H4 (cell line): ENCODE results near the gene CBLC. TPM values are rescaled to one million over a fixed set of nuclear protein-coding genes. Genes with fewer than 3 reads are reported as not detected.

Source experiments
- DNase-seq: peaks from one replicate; pipeline ENCODE4 v3.0.0-alpha.2; 2015; ENCODE audit warnings: low spot score
- total RNA-seq: library from RNA; depleted of rRNA; stranded (reverse); fragments of >200 nt; shearing (Covaris generic); gene quantifications from 2 replicates; pipeline ENCODE4 v1.2.3, GENCODE V29; 2014; rRNA removed

The CBLC gene
- total RNA-seq: not detected in 2 replicates

- no peak for DNase-seq
Observed at GRCh38 chr19:44777715-44778347, at the start of gene CBLC. Gene CBLC, plus strand, starts transcription at chr19:44777890. Its CDS starts 42 bp downstream, at chr19:44777932.

GRCh38 chr19:44728178-44728577 lies 49.5 kb upstream of the CBLC start:
- no peak for DNase-seq

DNA sequence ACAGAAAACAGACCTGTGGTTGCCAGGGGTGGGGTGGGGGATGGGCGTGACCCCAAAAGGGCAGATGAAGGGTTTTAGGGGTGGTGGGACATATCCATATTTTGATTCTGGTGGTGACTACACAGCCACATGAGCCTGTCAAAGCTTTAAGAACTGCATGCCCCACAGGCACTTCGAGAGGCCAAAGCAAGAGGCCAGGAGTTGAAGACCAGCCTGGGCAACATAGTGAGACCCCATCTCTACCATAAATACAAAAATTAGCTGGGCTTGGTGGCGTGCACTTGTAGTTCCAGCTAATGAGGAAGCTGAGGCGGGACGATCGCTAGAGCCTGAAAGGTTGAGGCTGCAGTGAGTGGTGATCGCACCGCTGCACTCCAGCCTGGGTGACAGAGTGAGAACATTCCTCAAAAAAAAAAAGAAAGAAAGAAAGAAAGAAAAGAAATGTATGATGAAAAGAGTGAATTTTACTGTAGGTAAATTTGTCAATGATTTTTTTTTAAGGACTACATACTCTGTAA lies 48.1 kb upstream of the CBLC start:
- DNase-seq: no peak

DNA sequence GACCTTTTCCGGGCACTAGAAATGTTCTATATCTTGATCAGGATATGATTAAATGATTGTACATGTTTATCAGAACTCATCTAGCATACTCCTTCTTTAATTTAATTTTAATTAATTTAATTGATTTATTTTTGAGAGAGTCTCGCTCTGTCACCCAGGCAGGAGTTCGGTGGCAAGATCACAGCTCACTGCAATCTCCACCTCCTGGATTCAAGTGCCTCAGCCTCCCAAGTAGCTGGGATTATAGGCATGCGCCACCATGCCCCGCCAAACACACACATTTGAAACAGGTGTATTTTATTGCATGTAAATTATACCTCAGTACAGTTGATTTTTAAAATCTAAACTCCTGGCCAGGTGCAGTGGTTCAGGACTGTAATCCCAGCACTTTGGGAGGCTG lies 46.6 kb upstream of the CBLC start:
- DNase-seq: no peak

GRCh38 chr19:44731622-44732021 lies 46.1 kb upstream of the CBLC start:
- DNase-seq: no peak

- no peak for DNase-seq
Observed at GRCh38 chr19:44732235-44733014, 45.3 kb upstream of the CBLC start.

DNA sequence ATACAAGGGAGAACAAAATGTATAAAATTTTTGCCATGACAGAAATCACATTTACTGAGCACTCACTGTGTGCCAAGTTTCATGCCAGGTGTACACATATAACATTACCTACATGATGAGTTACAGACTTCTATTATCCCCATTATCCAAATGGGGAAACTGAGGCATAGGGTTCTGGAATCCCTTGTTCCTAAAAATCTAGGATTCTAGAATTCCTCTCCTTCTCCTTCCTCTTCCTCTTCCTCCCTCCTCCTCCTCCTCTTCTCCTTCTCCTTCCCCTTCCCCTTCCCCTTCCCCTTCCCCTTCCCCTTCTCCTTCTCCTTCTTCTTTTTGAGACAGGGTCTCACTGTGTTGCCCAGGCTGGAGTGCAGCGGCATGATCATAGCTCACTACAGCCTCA lies 43.3 kb upstream of the CBLC start:
- no peak for DNase-seq

- DNase-seq: no peak
Observed at GRCh38 chr19:44735011-44735410, 42.7 kb upstream of the CBLC start.

GRCh38 chr19:44737238-44738071 lies 40.2 kb upstream of the CBLC start:
- DNase-seq: peak; percentile 58

- no peak for DNase-seq
Observed at GRCh38 chr19:44738136-44738535, 39.6 kb upstream of the CBLC start.

GRCh38 chr19:44738603-44739558 lies 38.8 kb upstream of the CBLC start:
- DNase-seq: no peak

- DNase-seq: no peak
Observed at GRCh38 chr19:44740351-44740824, 37.3 kb upstream of the CBLC start.

GRCh38 chr19:44741258-44741731 lies 36.4 kb upstream of the CBLC start:
- no peak for DNase-seq

DNA sequence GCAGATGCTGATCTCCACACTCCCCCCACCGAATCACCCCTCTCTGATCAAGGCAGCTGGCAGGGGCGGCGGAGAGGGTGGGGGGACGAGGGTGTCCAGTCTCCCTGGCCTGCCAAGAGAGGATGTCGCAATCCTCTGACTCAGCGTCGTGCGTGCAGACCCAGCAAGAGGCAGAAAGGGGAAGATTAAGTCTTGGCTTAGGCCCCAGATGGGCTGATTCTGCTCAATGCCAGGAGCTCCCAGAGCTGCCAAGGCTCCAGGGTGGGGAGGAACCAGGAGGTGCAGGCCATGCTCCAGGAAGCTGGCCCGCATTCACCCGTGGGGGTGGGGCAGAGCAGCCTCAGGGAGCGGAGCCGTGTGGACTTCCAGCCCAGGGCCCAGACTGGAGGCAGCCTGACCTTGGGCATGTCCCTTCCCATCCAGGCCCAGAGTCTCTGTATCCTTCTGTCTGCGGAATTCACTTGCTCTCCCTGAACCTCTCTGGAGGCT lies 35.8 kb upstream of the CBLC start:
- DNase-seq: peak; percentile 98

DNA sequence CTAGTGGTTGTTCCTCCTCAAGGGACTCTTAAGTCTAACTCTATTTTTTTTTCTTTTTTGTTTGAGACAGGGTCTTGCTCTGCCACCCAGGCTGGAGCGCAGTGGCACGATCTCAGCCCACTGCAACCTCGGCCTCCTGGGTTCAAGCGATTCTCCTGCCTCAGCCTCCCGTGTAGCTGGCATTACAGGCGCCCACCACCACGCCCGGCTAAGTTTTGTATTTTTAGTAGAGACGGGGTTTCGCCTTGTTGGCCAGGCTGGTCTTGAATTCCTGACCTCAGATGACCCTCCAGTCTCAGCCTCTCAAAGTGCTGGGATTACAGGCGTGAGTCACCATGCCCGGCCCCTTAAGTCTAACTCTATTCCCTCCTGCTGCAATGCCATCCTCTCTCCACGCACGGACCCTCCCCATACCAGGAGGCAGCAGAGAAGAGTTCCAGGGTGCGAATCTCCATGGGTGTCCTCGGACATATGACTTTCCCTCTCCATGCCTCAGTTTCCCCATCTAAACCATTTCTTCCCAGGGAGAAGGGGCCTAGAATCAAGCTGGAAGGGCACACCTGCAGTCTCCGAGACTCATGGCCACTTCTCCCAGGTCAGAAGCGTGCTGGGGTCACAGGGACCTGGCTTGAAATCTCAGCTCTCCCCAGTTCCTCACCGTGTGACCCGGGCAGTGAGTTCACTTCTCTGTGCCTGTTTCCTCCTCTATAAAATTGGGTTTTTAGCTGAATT lies 35.2 kb upstream of the CBLC start:
- DNase-seq: no peak

DNA sequence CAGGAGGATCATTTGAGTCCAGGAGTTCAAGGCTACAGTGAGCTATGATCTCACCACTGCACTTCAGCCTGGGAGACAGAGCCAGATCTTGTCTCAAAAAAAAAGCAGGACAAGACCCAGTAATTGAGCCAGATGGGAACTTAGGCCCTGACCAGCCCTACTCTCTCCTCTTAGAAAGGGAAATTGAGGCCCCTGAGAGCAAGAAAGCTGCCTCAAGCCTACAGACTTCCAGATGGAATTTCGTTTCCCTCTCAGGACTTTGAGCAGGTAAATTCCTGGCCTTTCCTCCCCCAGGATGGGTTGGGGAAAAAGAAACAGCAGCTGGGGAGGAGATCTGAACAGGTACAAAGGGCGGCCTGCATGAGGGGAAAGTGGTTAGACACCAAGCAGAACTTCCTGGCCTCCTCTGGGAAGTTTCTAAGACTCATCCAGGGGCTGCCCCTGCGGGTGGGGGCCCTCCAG lies 32.8 kb upstream of the CBLC start:
- DNase-seq: no peak

DNA sequence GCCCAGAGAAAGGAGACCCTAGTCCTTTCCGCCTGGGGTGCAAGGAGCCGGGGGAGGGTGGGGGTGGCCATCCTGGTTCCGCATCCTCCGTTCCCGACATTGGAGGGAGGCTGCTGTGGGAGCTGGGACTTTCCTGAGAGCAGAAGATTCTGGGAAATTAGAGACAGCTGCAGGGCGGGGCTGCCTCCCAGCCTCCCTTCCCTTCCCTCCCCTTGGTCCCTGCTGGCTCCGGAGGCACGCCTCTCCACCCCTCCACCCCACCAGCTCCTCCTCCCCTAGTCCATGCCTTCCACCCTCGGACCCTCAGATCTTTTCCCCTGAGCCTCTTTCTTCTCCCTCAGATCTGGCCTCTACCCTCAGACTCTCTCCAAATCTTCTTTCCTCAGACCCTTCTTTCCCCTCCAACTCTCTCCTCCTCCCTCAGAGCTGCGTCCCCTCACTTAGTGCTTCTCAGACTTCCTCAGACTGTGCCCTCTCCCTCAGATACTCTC lies 32.3 kb upstream of the CBLC start:
- peak; percentile 80 for DNase-seq

DNA sequence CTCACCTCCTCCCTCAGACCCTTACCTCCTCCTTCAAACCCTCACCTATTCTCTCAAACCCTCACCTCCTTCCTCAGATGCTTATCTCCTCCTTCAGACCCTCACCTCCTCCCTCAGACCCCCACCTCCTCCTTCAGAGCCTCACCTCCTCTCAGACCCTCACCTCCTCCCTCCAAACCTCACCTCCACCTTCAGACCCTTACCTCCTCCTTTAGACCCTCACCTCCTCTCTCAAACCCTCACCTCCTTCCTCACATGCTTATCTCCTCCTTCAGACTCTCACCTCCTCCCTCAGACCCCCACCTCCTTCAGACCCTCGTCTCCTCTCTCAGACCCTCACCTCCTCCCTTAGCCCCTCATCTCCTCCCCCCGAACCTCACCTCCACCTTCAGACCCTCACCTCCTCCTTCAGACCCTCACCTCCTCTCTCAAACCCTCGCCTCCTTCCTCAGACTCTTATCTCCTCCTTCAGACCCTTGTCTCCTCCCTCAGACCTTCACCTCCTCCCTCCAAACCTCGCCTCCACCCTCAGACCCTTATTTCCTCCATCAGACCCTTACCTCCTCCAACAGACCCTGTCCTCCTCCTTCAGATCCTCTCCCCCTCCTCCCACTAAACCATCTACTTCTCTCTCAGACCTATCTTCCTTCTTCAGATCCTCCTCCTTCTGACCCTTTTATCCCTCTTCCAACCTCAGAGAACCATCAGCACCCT lies 31.6 kb upstream of the CBLC start:
- no peak for DNase-seq

DNA sequence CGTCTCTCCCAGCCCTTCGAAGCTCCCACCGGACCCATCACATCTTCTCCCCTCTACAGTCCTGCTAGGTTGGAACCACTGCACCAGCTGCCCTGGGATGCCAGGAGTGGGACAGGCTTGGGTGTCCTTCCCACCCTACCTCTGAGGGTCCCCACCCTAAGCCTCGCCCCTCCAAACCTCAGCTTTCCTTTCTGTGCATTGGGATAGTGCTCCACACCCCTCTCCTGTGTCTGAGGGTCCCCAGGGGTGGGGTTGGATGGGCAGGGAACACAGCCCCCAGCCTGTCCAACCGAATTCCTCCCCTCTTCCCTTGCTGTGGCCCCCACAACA lies 31.1 kb upstream of the CBLC start:
- no peak for DNase-seq
